HG03108 (cell line): ENCODE measurements around the gene NFIB.

ENCODE experiments used
- ATAC-seq: cut with Tn5 transposase; IDR thresholded peaks from one replicate; pipeline ENCODE4 v1.9.1; 2021; ENCODE audit warnings: moderate library complexity; ENCODE audit not compliant: unreplicated experiment

NFIB gene

DNA sequence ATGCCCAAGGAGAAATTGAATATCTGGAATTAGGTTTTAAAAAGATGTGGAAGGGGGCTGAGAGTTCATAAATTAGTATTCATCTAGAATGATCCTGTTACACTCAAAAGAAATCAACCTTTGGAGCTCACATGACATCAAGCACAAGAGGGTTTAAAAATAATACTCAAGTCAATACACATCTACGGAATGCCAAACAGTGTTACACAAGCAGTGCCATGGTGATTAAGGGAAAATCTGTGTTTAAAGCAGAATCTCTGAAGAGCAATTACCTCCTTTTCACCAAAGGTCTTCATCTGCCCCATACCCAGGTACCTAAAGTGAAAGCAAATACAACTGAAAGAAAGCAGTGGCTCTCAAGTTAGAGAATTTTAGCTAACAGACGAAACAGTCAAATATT, 261.6 kb downstream of the NFIB start:
- ATAC-seq: no peak

DNA sequence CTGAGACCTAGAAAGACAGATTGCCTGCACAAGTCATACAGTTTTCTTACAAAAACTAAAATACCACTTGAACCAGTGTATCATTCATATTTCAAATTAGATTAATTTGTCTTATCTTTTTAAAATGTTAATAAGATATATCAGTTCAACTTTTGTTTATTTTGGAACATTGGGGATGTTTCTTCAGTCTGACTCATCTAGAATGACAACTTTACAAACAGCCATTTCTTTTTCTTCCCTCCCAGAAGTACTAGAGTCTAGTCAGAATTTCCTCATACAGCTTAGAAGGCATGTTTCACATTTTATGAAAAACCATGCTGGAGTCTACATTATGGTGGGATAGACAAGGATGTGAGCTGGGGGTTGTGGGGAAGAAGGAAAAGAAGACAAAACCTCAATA, 262.5 kb downstream of the NFIB start:
- ATAC-seq: no peak

- no peak for ATAC-seq
Observed at GRCh38 chr9:14043483-14043882, 270.5 kb downstream of the NFIB start.

DNA sequence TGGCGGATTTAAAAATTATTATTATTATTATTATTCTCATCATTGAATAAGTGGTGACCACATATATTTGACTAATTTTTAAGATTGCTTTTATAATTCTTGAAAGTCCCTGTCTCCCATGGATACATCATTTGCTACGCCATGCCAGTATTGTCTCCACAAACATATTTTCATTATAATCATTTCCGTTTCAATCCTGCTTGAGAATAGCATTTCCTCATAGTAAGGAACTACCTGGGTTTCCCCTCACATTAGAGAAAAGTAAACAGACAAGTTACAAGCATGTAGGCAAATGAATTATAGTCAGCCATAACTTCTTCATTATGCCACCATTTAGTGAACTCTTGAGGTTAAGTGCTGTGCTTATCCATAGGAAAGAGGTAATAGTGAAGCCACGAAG, 276.6 kb downstream of the NFIB start:
- ATAC-seq: no peak

DNA sequence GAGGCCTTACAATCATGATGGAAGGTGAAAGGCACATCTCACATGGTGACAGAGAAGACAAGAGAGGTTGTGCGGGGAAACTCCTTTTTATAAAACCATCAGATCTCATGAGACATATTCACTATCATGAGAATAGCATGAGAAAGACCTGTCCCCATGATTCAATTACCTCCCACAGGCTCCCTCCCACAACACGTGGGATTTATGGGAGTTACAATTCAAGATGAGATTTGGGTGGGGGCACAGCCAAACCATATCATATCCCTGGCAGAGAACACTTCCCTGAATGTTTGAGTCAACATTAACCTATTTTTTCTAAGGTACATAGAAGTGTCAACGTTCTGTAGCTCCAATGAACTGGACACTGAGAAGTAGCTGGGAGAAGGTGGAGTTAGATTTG, 280.9 kb downstream of the NFIB start:
- ATAC-seq: no peak
